ENCODE results near the gene AEN.

The AEN gene

GRCh38 chr15:88680241-88681001 lies 59.3 kb downstream of the AEN start:
- no peak for DNase-seq

- no peak for DNase-seq
These were observed 60.6 kb downstream of the AEN start for GRCh38 chr15:88681610-88682221.

Measured in activated CD4-positive, alpha-beta T cell treated with anti-CD3 and anti-CD28 coated beads for 48 hours (primary cell).